ENCODE measurements around the gene NBPF11.
"Not testable (repeated sequence)": the region's sequence is repeated elsewhere in the genome, so short reads cannot be mapped to it uniquely, and the experiment has no call there.

DNA sequence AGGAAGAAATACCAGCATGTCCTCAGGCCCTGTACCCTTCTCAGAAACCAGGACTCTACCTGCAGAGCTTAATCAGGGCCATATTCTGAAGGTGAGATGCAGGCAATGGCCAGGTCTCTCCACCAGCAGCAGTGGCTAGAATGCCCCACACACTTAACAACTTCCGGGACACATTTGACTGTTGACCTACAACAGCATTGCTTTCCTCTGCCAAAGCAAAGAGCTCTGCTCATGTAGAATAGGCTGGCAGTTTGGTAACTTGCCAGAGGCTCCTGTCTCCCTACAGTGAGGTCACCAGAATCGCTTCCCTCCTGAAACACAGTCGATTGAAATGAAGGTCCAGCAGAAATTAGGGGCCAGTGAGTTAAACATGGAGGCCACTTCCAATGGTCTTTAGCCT is 45.3 kb upstream of the NBPF11 start:
- TF ChIP-seq CTCF, POLR2A (IDR thresholded peaks at IDR 0.05): not testable (repeated sequence)

All from body of pancreas (tissue), 4 donors.